22Rv1 (cell line): Measurements from ENCODE around the gene EVC.

ENCODE experiments used
- ZFX ChIP-seq: fragments of 450-650 bp; IDR thresholded peaks from 2 replicates; pipeline ENCODE4 v1.6.1; 2017; ENCODE audit warnings: antibody characterized with exemption, borderline replicate concordance
- TF ChIP-seq, protein P1 (sequence below): fragments of 450-650 bp; IDR thresholded peaks from 2 replicates; pipeline ENCODE4 v1.5.1; 2017; ENCODE audit warnings: mild to moderate bottlenecking

DNA sequence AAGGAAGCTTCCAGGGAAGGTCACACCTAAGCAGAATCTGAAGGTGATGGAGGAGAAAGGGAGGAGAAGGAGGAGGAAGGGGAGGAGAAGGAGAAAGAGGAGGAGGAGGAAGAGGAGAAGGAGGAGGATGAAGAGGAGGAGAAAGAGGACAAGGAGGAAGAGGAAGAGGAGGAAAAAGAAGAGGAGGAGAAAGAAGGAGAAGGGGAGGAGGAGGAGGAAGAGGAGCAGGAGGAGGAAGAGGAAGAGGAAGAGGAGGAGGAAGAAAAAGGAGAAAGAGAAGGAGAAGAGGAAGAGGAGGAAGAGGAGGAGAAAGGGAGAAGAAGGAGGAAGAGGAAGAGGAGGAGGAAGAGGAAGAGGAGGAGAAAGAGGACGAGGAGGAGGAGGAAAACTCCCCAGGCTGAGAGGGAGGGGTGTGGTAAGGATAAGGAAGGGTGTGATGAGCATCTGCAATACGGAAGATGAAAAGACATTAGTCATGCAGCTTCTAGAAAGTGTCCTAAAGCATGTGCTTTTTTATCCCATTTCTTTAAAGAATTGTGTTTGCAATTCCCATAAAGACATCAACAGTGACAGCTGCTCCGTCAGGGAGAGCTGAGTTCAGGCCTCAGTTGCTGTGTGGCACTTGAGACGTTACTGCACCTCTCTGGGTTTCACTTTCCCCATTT, 140.8 kb downstream of the EVC start:
- TF ChIP-seq, protein P1, sequence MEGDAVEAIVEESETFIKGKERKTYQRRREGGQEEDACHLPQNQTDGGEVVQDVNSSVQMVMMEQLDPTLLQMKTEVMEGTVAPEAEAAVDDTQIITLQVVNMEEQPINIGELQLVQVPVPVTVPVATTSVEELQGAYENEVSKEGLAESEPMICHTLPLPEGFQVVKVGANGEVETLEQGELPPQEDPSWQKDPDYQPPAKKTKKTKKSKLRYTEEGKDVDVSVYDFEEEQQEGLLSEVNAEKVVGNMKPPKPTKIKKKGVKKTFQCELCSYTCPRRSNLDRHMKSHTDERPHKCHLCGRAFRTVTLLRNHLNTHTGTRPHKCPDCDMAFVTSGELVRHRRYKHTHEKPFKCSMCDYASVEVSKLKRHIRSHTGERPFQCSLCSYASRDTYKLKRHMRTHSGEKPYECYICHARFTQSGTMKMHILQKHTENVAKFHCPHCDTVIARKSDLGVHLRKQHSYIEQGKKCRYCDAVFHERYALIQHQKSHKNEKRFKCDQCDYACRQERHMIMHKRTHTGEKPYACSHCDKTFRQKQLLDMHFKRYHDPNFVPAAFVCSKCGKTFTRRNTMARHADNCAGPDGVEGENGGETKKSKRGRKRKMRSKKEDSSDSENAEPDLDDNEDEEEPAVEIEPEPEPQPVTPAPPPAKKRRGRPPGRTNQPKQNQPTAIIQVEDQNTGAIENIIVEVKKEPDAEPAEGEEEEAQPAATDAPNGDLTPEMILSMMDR, result no peak
- TF ChIP-seq ZFX, result no peak
